ENCODE measurements around the gene FYB1.

GRCh38 chr5:39262981-39263380, 43.6 kb upstream of the FYB1 start:
- no peak for TF ChIP-seq CTCF (conservative IDR thresholded peaks at IDR 0.05)
- TF ChIP-seq ZFX (IDR thresholded peaks at IDR 0.05), result no peak

All from C4-2B (cell line).